HEK293T (cell line): Measurements from ENCODE around the gene ABHD14A.

Experiments
- CTCF ChIA-PET: fragments of 350-600 bp; formaldehyde crosslinking; extraction: SDS; loops from one replicate; lab custom pipeline; 2021; ENCODE audit warnings: antibody characterized with exemption, inconsistent platforms; lab: Yijun Ruan, JAX
- POLR2A ChIA-PET: fragments of 350-600 bp; formaldehyde crosslinking; extraction: SDS; loops from one replicate; lab custom pipeline; 2020; ENCODE audit warnings: antibody characterized with exemption, inconsistent platforms; lab: Yijun Ruan, JAX
- DNase-seq: peaks from one replicate; pipeline ENCODE4 v3.0.0; 2012; ENCODE audit warnings: mixed read lengths; ENCODE audit errors: extremely low spot score
- ARNT ChIP-seq: fragments of 450-650 bp; IDR thresholded peaks from 2 replicates; pipeline ENCODE4 v1.6.1; 2017; ENCODE audit warnings: mild to moderate bottlenecking
- BHLHE40 ChIP-seq: fragments of 450-650 bp; IDR thresholded peaks from 2 replicates; pipeline ENCODE4 v1.6.1; 2016; ENCODE audit warnings: mild to moderate bottlenecking, moderate library complexity, borderline replicate concordance
- ELF4 ChIP-seq: fragments of 450-650 bp; IDR thresholded peaks from 2 replicates; pipeline ENCODE4 v1.6.1; 2017; ENCODE audit warnings: antibody characterized with exemption
- FOXA1 ChIP-seq: fragments of 450-650 bp; IDR thresholded peaks from 2 replicates; pipeline ENCODE4 v1.6.1; 2016; ENCODE audit warnings: mild to moderate bottlenecking
- FOXK2 ChIP-seq: fragments of 450-650 bp; IDR thresholded peaks from 2 replicates; pipeline ENCODE4 v1.6.1; 2016; ENCODE audit warnings: mild to moderate bottlenecking
- FOXM1 ChIP-seq: fragments of 450-650 bp; IDR thresholded peaks from 2 replicates; pipeline ENCODE4 v1.6.1; 2017; ENCODE audit warnings: mild to moderate bottlenecking, borderline replicate concordance
- HDGF ChIP-seq: fragments of 450-650 bp; IDR thresholded peaks from 2 replicates; pipeline ENCODE4 v1.6.1; 2017; ENCODE audit warnings: antibody characterized with exemption, borderline replicate concordance
- L3MBTL2 ChIP-seq: fragments of 450-650 bp; conservative IDR thresholded peaks from 2 replicates; pipeline ENCODE4 v1.6.1; 2016; ENCODE audit warnings: mild to moderate bottlenecking
- LEF1 ChIP-seq: fragments of 450-650 bp; IDR thresholded peaks from 2 replicates; pipeline ENCODE4 v1.6.1; 2017; ENCODE audit warnings: mild to moderate bottlenecking, borderline replicate concordance
- NFRKB ChIP-seq: fragments of 450-650 bp; IDR thresholded peaks from 2 replicates; pipeline ENCODE4 v1.6.1; 2016; ENCODE audit warnings: mild to moderate bottlenecking, moderate library complexity
- PKNOX1 ChIP-seq: fragments of 450-650 bp; IDR thresholded peaks from 2 replicates; pipeline ENCODE4 v1.6.1; 2016
- SP1 ChIP-seq: fragments of 450-650 bp; IDR thresholded peaks from 2 replicates; pipeline ENCODE4 v1.6.1; 2017
- TARDBP ChIP-seq: fragments of 450-650 bp; IDR thresholded peaks from 2 replicates; pipeline ENCODE4 v1.6.1; 2016
- ZNF384 ChIP-seq: fragments of 450-650 bp; IDR thresholded peaks from 2 replicates; pipeline ENCODE4 v1.6.1; 2016

Gene ABHD14A

GRCh38 chr3:51955175-51955892, 19.5 kb upstream of the ABHD14A start, which contains the start of gene GPR62:
GPR62 (plus strand) TSS chr3:51955381; CDS start chr3:51955653, 272 bp downstream.
- POLR2A ChIA-PET: no interaction called here
- no peak for TF ChIP-seq FOXK2
- TF ChIP-seq NFRKB: no peak
- no peak for TF ChIP-seq ARNT
- CTCF ChIA-PET: no interaction called here
- DNase-seq: no peak

DNA sequence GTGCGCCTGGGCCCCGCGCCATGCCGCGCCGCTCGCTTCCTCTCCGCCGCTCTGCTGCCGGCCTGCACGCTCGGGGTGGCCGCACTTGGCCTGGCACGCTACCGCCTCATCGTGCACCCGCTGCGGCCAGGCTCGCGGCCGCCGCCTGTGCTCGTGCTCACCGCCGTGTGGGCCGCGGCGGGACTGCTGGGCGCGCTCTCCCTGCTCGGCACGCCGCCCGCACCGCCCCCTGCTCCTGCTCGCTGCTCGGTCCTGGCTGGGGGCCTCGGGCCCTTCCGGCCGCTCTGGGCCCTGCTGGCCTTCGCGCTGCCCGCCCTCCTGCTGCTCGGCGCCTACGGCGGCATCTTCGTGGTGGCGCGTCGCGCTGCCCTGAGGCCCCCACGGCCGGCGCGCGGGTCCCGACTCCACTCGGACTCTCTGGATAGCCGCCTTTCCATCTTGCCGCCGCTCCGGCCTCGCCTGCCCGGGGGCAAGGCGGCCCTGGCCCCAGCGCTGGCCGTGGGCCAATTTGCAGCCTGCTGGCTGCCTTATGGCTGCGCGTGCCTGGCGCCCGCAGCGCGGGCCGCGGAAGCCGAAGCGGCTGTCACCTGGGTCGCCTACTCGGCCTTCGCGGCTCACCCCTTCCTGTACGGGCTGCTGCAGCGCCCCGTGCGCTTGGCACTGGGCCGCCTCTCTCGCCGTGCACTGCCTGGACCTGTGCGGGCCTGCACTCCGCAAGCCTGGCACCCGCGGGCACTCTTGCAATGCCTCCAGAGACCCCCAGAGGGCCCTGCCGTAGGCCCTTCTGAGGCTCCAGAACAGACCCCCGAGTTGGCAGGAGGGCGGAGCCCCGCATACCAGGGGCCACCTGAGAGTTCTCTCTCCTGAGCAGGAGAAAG, 18.7 kb upstream of the ABHD14A start:
- no peak for TF ChIP-seq ELF4
- no peak for DNase-seq
- POLR2A ChIA-PET: no interaction called here
- CTCF ChIA-PET: no interaction called here

DNA sequence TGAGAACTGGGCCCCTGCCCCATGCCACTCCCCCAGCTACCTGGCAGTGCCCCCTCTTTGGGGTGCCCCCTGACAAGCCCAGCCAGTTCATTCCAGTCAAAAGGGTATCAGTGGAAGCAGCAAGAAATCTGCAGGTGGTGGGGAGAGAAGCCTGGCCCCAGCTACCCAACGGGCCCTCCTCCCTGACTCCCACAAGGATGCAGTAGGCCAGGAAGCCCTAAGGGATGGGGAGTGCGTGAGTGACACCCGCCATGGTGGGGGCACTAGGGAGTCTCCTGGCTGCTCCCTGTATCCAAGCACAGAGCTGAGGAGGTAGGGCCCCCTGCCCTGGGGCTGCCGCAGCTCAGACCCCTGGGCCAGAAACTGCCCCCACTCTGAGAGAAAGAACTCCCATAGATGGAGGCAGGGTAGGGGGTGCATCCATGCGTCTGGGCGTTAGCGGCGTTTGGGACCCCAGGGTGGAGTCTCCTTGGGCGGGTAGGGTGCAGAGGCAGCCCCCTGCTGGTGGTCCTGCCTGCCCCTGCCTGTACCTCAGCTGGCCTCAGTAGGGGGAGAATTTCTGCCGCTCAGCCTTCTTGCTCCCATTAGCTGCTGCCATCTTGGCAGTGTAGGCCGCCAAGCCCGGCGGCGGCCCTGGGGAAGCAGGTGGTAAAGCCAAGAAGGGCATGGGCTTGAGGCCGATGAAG, 17.2 kb upstream of the ABHD14A start:
- no peak for DNase-seq
- ChIA-PET CTCF (interaction anchor here (0.6 to 1.1 kb wide), 2 partner anchors 15 to 19 kb away, joined by 3 read pairs; partner anchors contain the start of gene PARP3), POLR2A (interaction anchor here (0.6 to 1.0 kb wide), 2 partner anchors 16 to 38 kb away, joined by 3 to 4 read pairs; partner anchors contain the start of genes ABHD14B and RPL29)
- TF ChIP-seq LEF1: no peak

DNA sequence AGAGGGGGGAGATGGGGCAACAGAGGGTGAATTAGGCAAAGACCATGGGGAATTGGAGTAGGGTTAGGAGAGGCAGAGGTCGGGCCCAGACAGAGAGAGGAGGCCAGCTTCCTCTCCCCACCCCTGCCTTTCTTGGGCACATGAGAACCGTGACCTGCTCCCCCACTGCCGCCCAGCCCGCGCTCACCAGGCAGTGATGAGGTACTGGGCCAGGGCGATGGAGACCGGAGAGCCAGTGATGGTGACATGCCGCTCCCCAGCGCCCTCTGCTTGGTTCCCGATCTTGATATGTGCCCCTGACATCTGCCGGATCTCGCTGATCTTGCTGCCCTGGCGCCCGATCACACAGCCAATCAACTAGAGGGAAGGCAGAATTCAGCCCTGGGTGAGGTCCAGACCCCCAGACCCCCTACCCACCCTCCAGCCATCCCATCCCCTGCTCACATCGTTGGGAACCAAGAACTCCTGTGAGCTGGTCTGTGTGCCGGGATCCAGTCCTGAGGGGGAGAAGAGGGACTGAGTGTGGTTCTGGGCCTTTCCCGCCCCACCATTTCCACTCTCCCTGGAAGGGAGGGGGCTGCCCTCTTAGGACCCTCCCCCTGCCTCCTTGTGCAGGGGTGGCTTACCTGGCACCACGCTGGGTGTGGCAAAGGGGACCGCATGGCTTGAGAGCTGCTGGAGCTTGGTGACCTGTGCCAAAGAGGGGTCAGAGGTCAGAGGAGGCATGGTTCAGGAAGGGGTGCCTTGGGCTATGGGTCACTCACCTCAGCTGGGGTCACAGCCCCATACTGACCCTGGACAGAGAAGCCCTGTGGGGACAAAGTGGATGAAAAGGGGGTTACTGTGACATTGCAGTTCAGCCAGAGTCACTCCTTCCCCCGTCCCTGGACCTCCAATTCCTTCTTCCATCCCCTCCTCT, 16.0 kb upstream of the ABHD14A start:
- no peak for DNase-seq
- POLR2A ChIA-PET: no interaction called here
- TF ChIP-seq TARDBP (no peak), L3MBTL2 (no peak), ELF4 (no peak), NFRKB (no peak), FOXK2 (no peak), SP1 (no peak), FOXA1 (no peak)
- CTCF ChIA-PET: no interaction called here

- DNase-seq: no peak
- POLR2A ChIA-PET: no interaction called here
- CTCF ChIA-PET: no interaction called here
- TF ChIP-seq FOXM1 (no peak), HDGF (no peak), ELF4 (no peak), FOXA1 (no peak), NFRKB (no peak), PKNOX1 (no peak), LEF1 (no peak), BHLHE40 (no peak)
Measured at GRCh38 chr3:51959651-51960050, 15.2 kb upstream of the ABHD14A start.

DNA sequence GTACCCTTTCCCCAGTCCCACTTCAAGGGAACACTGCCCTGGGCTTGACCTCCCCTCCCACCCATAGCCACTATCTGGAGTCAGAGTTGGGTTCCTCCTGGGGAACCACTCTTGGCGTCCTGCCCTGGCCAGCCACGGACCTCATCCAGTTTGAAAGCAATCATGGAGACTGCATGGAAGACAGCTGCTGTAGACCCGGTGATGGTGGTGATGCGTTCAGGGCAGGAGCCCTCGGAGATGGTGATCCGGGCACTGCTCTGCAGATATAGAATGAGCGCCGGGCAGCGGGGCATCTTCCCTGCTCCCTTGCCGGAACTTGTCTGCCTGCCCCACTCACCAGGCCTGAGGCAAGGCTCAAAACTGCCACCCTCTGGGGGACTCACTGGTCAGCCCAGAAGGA, 14.5 kb upstream of the ABHD14A start:
- ChIA-PET CTCF (interaction anchor here (1.3 kb wide), 1 partner anchor 18 kb away, joined by 4 read pairs; the partner anchor contains the start of genes PARP3 and RRP9), POLR2A (interaction anchor here (3.4 to 4.9 kb wide), 2 partner anchors 14 to 18 kb away, joined by 20 to 23 read pairs; partner anchors contain the start of genes ABHD14A, ABHD14B, PARP3 and RRP9)
- TF ChIP-seq ELF4: no peak
- TF ChIP-seq HDGF: no peak
- no peak for TF ChIP-seq ZNF384
- no peak for TF ChIP-seq FOXK2
- no peak for TF ChIP-seq TARDBP
- DNase-seq: no peak

DNA sequence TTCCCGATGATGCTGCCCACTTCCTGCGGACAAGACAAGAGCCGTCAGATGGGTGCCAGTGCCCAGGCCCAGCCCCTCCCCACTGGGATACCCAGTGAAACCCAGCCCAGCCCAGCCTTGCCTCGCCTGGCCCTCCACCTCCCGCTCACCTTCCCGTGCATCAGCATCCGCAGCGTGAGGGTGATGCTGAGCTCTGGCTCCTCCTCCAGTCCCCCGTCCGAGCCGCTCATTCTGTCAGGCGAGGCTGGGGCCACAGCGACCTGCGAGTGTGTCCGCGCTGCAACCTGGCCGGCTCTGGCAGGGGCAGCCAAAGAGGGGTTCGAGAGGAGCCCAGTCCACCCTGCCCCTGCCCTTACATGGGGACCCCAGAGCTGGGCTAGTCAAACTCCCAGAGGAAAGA, 13.9 kb upstream of the ABHD14A start:
- DNase-seq: no peak
- POLR2A ChIA-PET: interaction anchor here (3.4 to 4.9 kb wide), 2 partner anchors 13 to 19 kb away, joined by 20 to 23 read pairs; partner anchors contain the start of genes ABHD14A, ABHD14B, PARP3 and RRP9
- CTCF ChIA-PET: interaction anchor here (1.3 kb wide), 1 partner anchor 19 kb away, joined by 4 read pairs; the partner anchor contains the start of genes PARP3 and RRP9
- no peak for TF ChIP-seq ELF4
- no peak for TF ChIP-seq TARDBP
- no peak for TF ChIP-seq NFRKB
